Prostate gland (tissue), 2 donors: ENCODE results near the gene ERG28. TPM values are rescaled to one million over a fixed set of nuclear protein-coding genes. Genes with fewer than 3 reads are reported as not detected.

Experiments used
- DNase-seq: peaks from one replicate; pipeline ENCODE4 v3.0.0-alpha.2; 2019; ENCODE audit warnings: low spot score
- H3K27ac ChIP-seq, 2 donors: fragments of 200-600 bp; sonication (generic); 2 replicates each; pipeline ENCODE4 v1.5.1; 2017 to 2019
- H3K27me3 ChIP-seq: fragments of 200-600 bp; sonication (generic); replicated peaks from 2 replicates; pipeline ENCODE4 v1.5.1; 2019; ENCODE audit not compliant: insufficient read depth
- H3K36me3 ChIP-seq, 2 donors: fragments of 200-600 bp; sonication (generic); 1 replicate in 1 of 2; 2 replicates in 1 of 2; pipeline versions ENCODE4 v1.5.1 to v1.8.1; 2017 to 2019
- H3K4me1 ChIP-seq: fragments of 200-600 bp; sonication (generic); replicated peaks from 2 replicates; pipeline ENCODE4 v1.5.1; 2019
- H3K4me3 ChIP-seq, 2 donors: fragments of 200-600 bp; sonication (generic); 2 replicates each; pipeline ENCODE4 v1.5.1; 2017 to 2019
- H3K9me3 ChIP-seq: fragments of 200-600 bp; sonication (generic); 2 replicates; pipeline ENCODE4 v1.5.1; 2017
- CTCF ChIP-seq, 4 experiments: fragments of 200-600 bp in 2 of 4; fragments of 450-650 bp in 2 of 4; sonication (generic) in 2 of 4; IDR thresholded peaks; 1 replicate in 3 of 4; 2 replicates in 1 of 4; pipeline ENCODE4 v1.5.1; 2016 to 2019; ENCODE audit warnings: antibody characterized with exemption in 4 of 4, mild to moderate bottlenecking in 2 of 4, moderate library complexity in 2 of 4
- POLR2A ChIP-seq: fragments of 450-650 bp; IDR thresholded peaks from one replicate; pipeline ENCODE4 v1.6.1; 2016; ENCODE audit warnings: antibody characterized with exemption, mild to moderate bottlenecking
- POLR2AphosphoS5 ChIP-seq: sonication (generic); formaldehyde crosslinking; IDR thresholded peaks from one replicate; pipeline ENCODE4 v1.6.1; 2017; ENCODE audit warnings: antibody characterized with exemption
- WGBS: methylation state at CpG from one replicate; pipeline ENCODE4 v1.1.5; 2018; 5-methylcytosine and 5-hydroxymethylcytosine counted together
- intact Hi-C: fragments of 100-400 bp; cut with DNase I; formaldehyde crosslinking; loops from one replicate; pipeline ENCODE4 v1.14.2; 2022
- total RNA-seq, 2 donors: library from RNA; depleted of rRNA; stranded (reverse); fragments of >200 nt; gene quantifications; one replicate each; pipeline ENCODE4 v1.1.0, GENCODE V29; 2016

ERG28 gene
- total RNA-seq, 2 donors from 2014 or later = 16.7 to 54.6 TPM

GRCh38 chr14:75631453-75631831 is 29.2 kb downstream of the ERG28 start:
- Histone ChIP-seq H3K4me3 (no peak overlapping the region), H3K36me3 (no peaks in the 10 kb centered on the region), H3K27me3 (no peaks in the 10 kb centered on the region), H3K27ac (no peak overlapping the region), H3K4me1 (no peaks in the 10 kb centered on the region), H3K9me3 (no peaks in the 10 kb centered on the region)
- DNase-seq = no peak
- TF ChIP-seq CTCF (IDR thresholded peaks at IDR 0.05) = no peak
- TF ChIP-seq POLR2AphosphoS5 = no peak
- no peak for TF ChIP-seq POLR2A
- WGBS = 69% methylated on average over 5 of the region's 5 CpGs
- intact Hi-C loops = no loop called here

GRCh38 chr14:75630695-75631452 is 29.8 kb downstream of the ERG28 start:
- DNase-seq = no peak
- no peaks in the 10 kb centered on the region for H3K4me1 ChIP-seq
- TF ChIP-seq POLR2A = no peak
- no peak for TF ChIP-seq CTCF (IDR thresholded peaks at IDR 0.05)
- no peak for TF ChIP-seq POLR2AphosphoS5
- intact Hi-C loops = no loop called here
- no peaks in the 10 kb centered on the region for H3K36me3 ChIP-seq
- no peaks in the 10 kb centered on the region for H3K27me3 ChIP-seq
- no peaks in the 10 kb centered on the region for H3K9me3 ChIP-seq
- WGBS = 84% methylated on average over 6 of the region's 6 CpGs
- no peak overlapping the region for H3K4me3 ChIP-seq
- no peak overlapping the region for H3K27ac ChIP-seq

- H3K27me3 ChIP-seq = no peaks in the 10 kb centered on the region
- no peak overlapping the region for H3K4me3 ChIP-seq
- intact Hi-C loops = no loop called here
- no peaks in the 10 kb centered on the region for H3K36me3 ChIP-seq
- H3K4me1 ChIP-seq = no peaks in the 10 kb centered on the region
- no peak for DNase-seq
- no peaks in the 10 kb centered on the region for H3K9me3 ChIP-seq
- H3K27ac ChIP-seq = no peak overlapping the region
- 92% methylated on average over 3 of the region's 3 CpGs for WGBS
- no peak for TF ChIP-seq POLR2A
- no peak for TF ChIP-seq POLR2AphosphoS5
- no peak for TF ChIP-seq CTCF (IDR thresholded peaks at IDR 0.05)
Measured at GRCh38 chr14:75628816-75629215, 31.9 kb downstream of the ERG28 start.

- no peak overlapping the region for H3K4me3 ChIP-seq
- WGBS = 88% methylated on average over 4 of the region's 4 CpGs
- no peaks in the 10 kb centered on the region for H3K4me1 ChIP-seq
- H3K9me3 ChIP-seq = no peaks in the 10 kb centered on the region
- H3K27ac ChIP-seq = no peak overlapping the region
- no peaks in the 10 kb centered on the region for H3K36me3 ChIP-seq
- H3K27me3 ChIP-seq = no peaks in the 10 kb centered on the region
- no peak for DNase-seq
- intact Hi-C loops = no loop called here
- TF ChIP-seq CTCF (IDR thresholded peaks at IDR 0.05) = no peak
- no peak for TF ChIP-seq POLR2AphosphoS5
- no peak for TF ChIP-seq POLR2A
Measured at GRCh38 chr14:75627406-75627805, 33.3 kb downstream of the ERG28 start.

GRCh38 chr14:75626863-75627262 is 33.8 kb downstream of the ERG28 start:
- intact Hi-C loops = no loop called here
- Histone ChIP-seq H3K4me1 (no peaks in the 10 kb centered on the region), H3K27ac (no peak overlapping the region), H3K4me3 (no peak overlapping the region), H3K9me3 (no peaks in the 10 kb centered on the region), H3K36me3 (no peaks in the 10 kb centered on the region), H3K27me3 (no peaks in the 10 kb centered on the region)
- TF ChIP-seq CTCF (IDR thresholded peaks at IDR 0.05) (no peak), POLR2AphosphoS5 (no peak), POLR2A (no peak)
- DNase-seq = no peak
- WGBS = 83% methylated on average over 3 of the region's 3 CpGs
